WTC11 (cell line): ENCODE results near the gene FGF13. TPM values are rescaled to one million over a fixed set of nuclear protein-coding genes. Genes with fewer than 3 reads are reported as not detected.

ENCODE experiments used
- ATAC-seq: fragments of 200-7000 bp; cut with Tn5 transposase; 2 replicates; pipeline ENCODE4 v1.10.0; 2021; ENCODE audit warnings: mild to moderate bottlenecking, moderate library complexity
- CTCF ChIA-PET: fragments of 300-600 bp; sonication (Branson Sonifier 250); formaldehyde crosslinking; loops from one replicate; lab custom pipeline; 2021; ENCODE audit warnings: antibody characterized with exemption; lab: Charles Lee
- POLR2A ChIA-PET: fragments of 350-600 bp; sonication (Branson Sonifier 250); formaldehyde crosslinking; loops from one replicate; lab custom pipeline; 2021; ENCODE audit warnings: antibody characterized with exemption; lab: Charles Lee
- DNase-seq: peaks from one replicate; pipeline ENCODE4 v3.0.0; 2021; ENCODE audit warnings: low spot score
- H3K27ac Mint-ChIP-seq: 2 replicates; pipeline ENCODE4 v1.8.0; 2021; ENCODE audit warnings: mixed read lengths
- H3K27me3 Mint-ChIP-seq: 2 replicates; pipeline ENCODE4 v1.8.0; 2021; ENCODE audit warnings: low read depth, mild to moderate bottlenecking, moderate library complexity, mixed read lengths
- H3K36me3 Mint-ChIP-seq: 2 replicates; pipeline ENCODE4 v1.8.0; 2021; ENCODE audit warnings: mixed read lengths
- H3K4me1 Mint-ChIP-seq: 2 replicates; pipeline ENCODE4 v1.8.0; 2022; ENCODE audit warnings: mixed read lengths
- H3K4me3 Mint-ChIP-seq: 2 replicates; pipeline ENCODE4 v1.8.0; 2021; ENCODE audit warnings: mild to moderate bottlenecking, moderate library complexity, mixed read lengths
- H3K9me3 Mint-ChIP-seq: 2 replicates; pipeline ENCODE4 v1.8.0; 2021; ENCODE audit warnings: mixed read lengths
- AFF4 ChIP-seq: sonication (generic); formaldehyde crosslinking; IDR thresholded peaks from 2 replicates; pipeline ENCODE4 v1.8.1; 2023; ENCODE audit warnings: mild to moderate bottlenecking, missing genetic modification reagents, borderline replicate concordance
- NFATC4 ChIP-seq: fragments of 250-450 bp; sonication (Bioruptor Pico); IDR thresholded peaks from 2 replicates; pipeline ENCODE4 v1.9.0; 2021; ENCODE audit warnings: mild to moderate bottlenecking
- NR2C2 ChIP-seq: sonication (generic); formaldehyde crosslinking; IDR thresholded peaks from 2 replicates; pipeline ENCODE4 v1.8.0; 2022; ENCODE audit warnings: mild to moderate bottlenecking, missing genetic modification reagents
- PRDM15 ChIP-seq: sonication (generic); formaldehyde crosslinking; IDR thresholded peaks from 2 replicates; pipeline ENCODE4 v1.8.0; 2022; ENCODE audit warnings: missing genetic modification reagents
- RELA ChIP-seq: sonication (generic); formaldehyde crosslinking; IDR thresholded peaks from 2 replicates; pipeline ENCODE4 v1.8.1; 2022; ENCODE audit warnings: missing genetic modification reagents, mild to moderate bottlenecking, borderline replicate concordance
- TEAD1 ChIP-seq: sonication (generic); formaldehyde crosslinking; IDR thresholded peaks from 2 replicates; pipeline ENCODE4 v1.8.0; 2022; ENCODE audit warnings: mild to moderate bottlenecking, missing genetic modification reagents
- TP53 ChIP-seq: sonication (generic); formaldehyde crosslinking; IDR thresholded peaks from 2 replicates; pipeline ENCODE4 v1.8.1; 2023; ENCODE audit warnings: mild to moderate bottlenecking, missing genetic modification reagents
- ZMAT4 ChIP-seq: fragments of 250-450 bp; sonication (Bioruptor Pico); IDR thresholded peaks from 2 replicates; pipeline ENCODE4 v1.9.0; 2021; ENCODE audit warnings: mild to moderate bottlenecking
- ZNF121 ChIP-seq: sonication (generic); formaldehyde crosslinking; IDR thresholded peaks from 2 replicates; pipeline ENCODE4 v1.8.0; 2023; ENCODE audit warnings: missing genetic modification reagents
- ZNF232 ChIP-seq: sonication (generic); formaldehyde crosslinking; IDR thresholded peaks from 2 replicates; pipeline ENCODE4 v1.8.0; 2022; ENCODE audit warnings: mild to moderate bottlenecking, missing genetic modification reagents
- ZNF281 ChIP-seq: sonication (generic); formaldehyde crosslinking; IDR thresholded peaks from 2 replicates; pipeline ENCODE4 v1.8.0; 2023; ENCODE audit warnings: mild to moderate bottlenecking, missing genetic modification reagents
- ZNF425 ChIP-seq: fragments of 250-450 bp; sonication (Bioruptor Pico); conservative IDR thresholded peaks from 2 replicates; pipeline ENCODE4 v1.9.0; 2021; ENCODE audit warnings: mild to moderate bottlenecking
- ZNF532 ChIP-seq: fragments of 250-450 bp; sonication (Bioruptor Pico); IDR thresholded peaks from 2 replicates; pipeline ENCODE4 v1.9.0; 2021; ENCODE audit warnings: mild to moderate bottlenecking, borderline replicate concordance
- ZNF671 ChIP-seq: fragments of 250-450 bp; sonication (Bioruptor Pico); IDR thresholded peaks from 2 replicates; pipeline ENCODE4 v1.8.0; 2021; ENCODE audit warnings: mild to moderate bottlenecking
- total RNA-seq: library from RNA; stranded (reverse); gene quantifications from 3 replicates; pipeline ENCODE4 v1.2.3, GENCODE V29; 2021

Gene FGF13
- total RNA-seq, 1 experiment from 2014 or later, result 32.1 TPM

GRCh38 chrX:138740341-138740740 is 28.8 kb upstream of the FGF13 start:
- Mint-ChIP-seq H3K27me3 (no peaks in the 10 kb centered on the region), H3K4me3 (no peak overlapping the region), H3K4me1 (peaks cover 27% of the 10 kb centered on the region), H3K27ac (no peak overlapping the region), H3K9me3 (no peaks in the 10 kb centered on the region), H3K36me3 (no peaks in the 10 kb centered on the region)
- no peak for TF ChIP-seq ZNF425 (CRISPR knock-in tag)
- TF ChIP-seq ZNF281 (CRISPR knock-in tag), result no peak
- TF ChIP-seq AFF4, result no peak
- no peak for ATAC-seq
- ChIA-PET POLR2A (no interaction called here), CTCF (interaction anchor here (1.2 to 1.9 kb wide), 2 partner anchors 549 to 612 kb away, joined by 5 to 8 read pairs; no protein-coding TSS in a partner anchor)
- no peak for DNase-seq

- no peak overlapping the region for H3K27ac Mint-ChIP-seq
- H3K9me3 Mint-ChIP-seq, result no peaks in the 10 kb centered on the region
- POLR2A ChIA-PET, result no interaction called here
- TF ChIP-seq RELA (CRISPR knock-in tag), result no peak
- no peak for TF ChIP-seq TP53 (CRISPR knock-in tag)
- TF ChIP-seq ZNF281 (CRISPR knock-in tag), result no peak
- TF ChIP-seq ZNF232 (CRISPR knock-in tag), result no peak
- TF ChIP-seq PRDM15 (CRISPR knock-in tag), result no peak
- no peak for TF ChIP-seq ZNF121 (CRISPR knock-in tag)
- TF ChIP-seq NR2C2 (CRISPR knock-in tag), result no peak
- no peak for TF ChIP-seq ZNF532 (CRISPR knock-in tag)
- no peak for TF ChIP-seq NFATC4 (CRISPR knock-in tag)
- no peak for TF ChIP-seq TEAD1
- TF ChIP-seq ZMAT4 (CRISPR knock-in tag), result no peak
- no peak for TF ChIP-seq ZNF671
These were observed 11.8 kb upstream of the FGF13 start for GRCh38 chrX:138723301-138723700.

More at GRCh38 chrX:138723301-138723700, 11.8 kb upstream of the FGF13 start:
- CTCF ChIA-PET, result interaction anchor here (1.9 kb wide), 1 partner anchor 11 kb away, joined by 6 read pairs; the partner anchor contains the start of gene FGF13
- Mint-ChIP-seq H3K36me3 (no peaks in the 10 kb centered on the region), H3K4me1 (peaks cover 9% of the 10 kb centered on the region), H3K27me3 (no peaks in the 10 kb centered on the region), H3K4me3 (no peak overlapping the region)
- no peak for DNase-seq
- no peak for ATAC-seq
